ENCODE results near the gene HEXD.

- TF ChIP-seq POLR2A (IDR thresholded peaks at IDR 0.05), result no peak
- TF ChIP-seq CTCF (IDR thresholded peaks at IDR 0.05), result no peak
- no peak for TF ChIP-seq EP300 (IDR thresholded peaks at IDR 0.05)
Measured at GRCh38 chr17:82406131-82406671, 11.9 kb upstream of the HEXD start.

Measured in upper lobe of left lung (tissue), 4 donors.